ENCODE data around the gene PER3.

- TF ChIP-seq CTCF (conservative IDR thresholded peaks at IDR 0.05 in 1 of 2, IDR thresholded peaks at IDR 0.05 in 1 of 2; ENCODE audit: low read depth in 1 of 2, low read length in 2 of 2) (no peak), EZH2 (IDR thresholded peaks at IDR 0.05; ENCODE audit: low read length, missing control alignments) (no peak)
Observed at GRCh38 chr1:7893529-7894180, 109.6 kb downstream of the PER3 start.

All from fibroblast of lung (primary cell).